Measurements from ENCODE around the gene STAB1. TPM values are rescaled to one million over a fixed set of nuclear protein-coding genes. Genes with fewer than 3 reads are reported as not detected.

STAB1 gene
- total and polyA plus RNA-seq, 10 of the 15 experiments (the other 5 are each of a cell fraction or from before 2014, with no cell fraction given), result 0.46 TPM; not detected in 9

- H3K4me1 ChIP-seq (ENCODE audit: control insufficient read depth, insufficient read depth, low read length), result peaks cover 15% of the 10 kb centered on the region
- H3K4me2 ChIP-seq (ENCODE audit: control insufficient read depth, insufficient read depth), result peak overlapping the region; percentile 82
- peaks cover 61% of the 10 kb centered on the region for H3K79me2 ChIP-seq (ENCODE audit: control insufficient read depth, insufficient read depth, low read length)
- no peak overlapping the region for H3K27ac ChIP-seq (ENCODE audit: control insufficient read depth, insufficient read depth)
- intact Hi-C loops (cut with micrococcal nuclease; ENCODE audit: unreplicated experiment) (loop anchor here (5.0 kb wide), 2 partner anchors 79 to 626 kb away; partner anchors contain the start of genes NISCH and PRKCD), in situ Hi-C loops (cut with MboI) (no loop called here)
- BruUV-seq (replicated peaks), result no TSS peak
- FAIRE-seq, result no peak
- H2AFZ ChIP-seq (ENCODE audit: control insufficient read depth, low read depth, low read length), result peak overlapping the region; percentile 84
- H3K27me3 ChIP-seq (replicated peaks in 1 of 2; ENCODE audit: control insufficient read depth in 2 of 2, insufficient read depth in 2 of 2, low read length in 1 of 2), result no peaks in the 10 kb centered on the region
- WGBS (ENCODE audit: insufficient coverage, insufficient replicate concordance, low lambda C conversion rate, missing lambda C conversion rate), result 1% methylated on average over 9 of the region's 9 CpGs
- ChIA-PET CTCF (interaction anchor here (1.7 kb wide), 1 partner anchor 78 kb away, joined by 4 read pairs; no protein-coding TSS in a partner anchor), SMC1A (ENCODE audit: uncharacterized antibody, unreplicated experiment) (interaction anchor here (0.5 kb wide), 1 partner anchor 20 kb away, joined by 3 read pairs; no protein-coding TSS in a partner anchor), POLR2A (interaction anchor here (0.6 to 1.7 kb wide), 10 partner anchors 9 to 1062 kb away, joined by 3 to 7 read pairs (median 3); partner anchors contain the start of genes GNL3, PBRM1 and SFMBT1), RAD21 (ENCODE audit: unreplicated experiment) (interaction anchor here (0.6 to 1.2 kb wide), 9 partner anchors 9 to 285 kb away, joined by 3 to 10 read pairs (median 3); partner anchors contain the start of genes GNL3 and PBRM1)
- H3K9me3 ChIP-seq (replicated peaks; ENCODE audit: control insufficient read depth, insufficient read depth, low read length), result no peaks in the 10 kb centered on the region
- no peaks in the 10 kb centered on the region for H4K20me1 ChIP-seq (ENCODE audit: control insufficient read depth, insufficient read depth)
- no peak for DNase-seq (ENCODE audit: low read depth, low spot score)
- no peak for TF ChIP-seq SUZ12 (IDR thresholded peaks at IDR 0.05; ENCODE audit: unreplicated experiment)
- TF ChIP-seq HDAC6 (IDR thresholded peaks at IDR 0.05; ENCODE audit: unreplicated experiment), result no peak
- no peak for TF ChIP-seq ASH2L (IDR thresholded peaks at IDR 0.05; ENCODE audit: borderline replicate concordance, low read depth)
- TF ChIP-seq PAX5 (IDR thresholded peaks at IDR 0.05; ENCODE audit: borderline replicate concordance, low read depth, low read length), result no peak
- TF ChIP-seq SUPT20H (IDR thresholded peaks at IDR 0.05; ENCODE audit: borderline replicate concordance, control insufficient read depth, low read depth, low read length), result no peak
- no peak for TF ChIP-seq SKIL (IDR thresholded peaks at IDR 0.05; ENCODE audit: low read depth, poor library complexity, severe bottlenecking)
- peak; percentile 86 for TF ChIP-seq YY1 (IDR thresholded peaks at IDR 0.05; ENCODE audit: low read depth, low read length)
- H3K36me3 ChIP-seq (ENCODE audit: control insufficient read depth in 2 of 2, insufficient read depth in 2 of 2, low read length in 1 of 2), result peaks cover 0 to 12% of the 10 kb centered on the region in 2 experiments; a peak in 2 of 4 replicates
- no peak overlapping the region for H3K9ac ChIP-seq (ENCODE audit: control insufficient read depth, insufficient read depth, low read length)
- no peak overlapping the region for H3K4me3 ChIP-seq
- ATAC-seq, result no peak
Measured at GRCh38 chr3:52536112-52536368, 40.9 kb downstream of the STAB1 start.

All from GM12878 (cell line).